Thymus (tissue), 11 donors: ENCODE results near the gene JUND. TPM values are rescaled to one million over a fixed set of nuclear protein-coding genes. Genes with fewer than 3 reads are reported as not detected.

ENCODE experiments used
- DNase-seq, 9 donors: peaks; one replicate each; pipeline ENCODE4 v3.0.0-alpha.2; 2013; ENCODE audit warnings: low spot score in 9 of 9, low read depth in 6 of 9, missing footprints in 1 of 9
- H3K27ac ChIP-seq, 2 donors: one replicate each; pipeline ENCODE4 v1.5.1; 2013; ENCODE audit warnings: control low read depth in 1 of 2, low read depth in 1 of 2, low read length in 1 of 2, mild to moderate bottlenecking in 1 of 2, moderate library complexity in 1 of 2
- H3K27me3 ChIP-seq, 2 donors: one replicate each; pipeline ENCODE4 v1.5.1; 2013; ENCODE audit warnings: low read length in 1 of 2; ENCODE audit not compliant: control insufficient read depth in 2 of 2, insufficient read depth in 1 of 2
- H3K36me3 ChIP-seq, 2 donors: one replicate each; pipeline ENCODE4 v1.5.1; 2013; ENCODE audit warnings: low read length in 1 of 2, mild to moderate bottlenecking in 1 of 2, moderate library complexity in 1 of 2; ENCODE audit not compliant: control insufficient read depth in 2 of 2, insufficient read depth in 2 of 2
- H3K4me1 ChIP-seq, 2 donors: one replicate each; pipeline ENCODE4 v1.5.1; 2013; ENCODE audit warnings: low read length in 2 of 2; ENCODE audit not compliant: control insufficient read depth in 2 of 2, insufficient read depth in 2 of 2
- H3K4me3 ChIP-seq, 2 donors: one replicate each; pipeline ENCODE4 v1.5.1; 2013; ENCODE audit warnings: low read length in 2 of 2, control low read depth in 1 of 2, mild to moderate bottlenecking in 1 of 2
- H3K9me3 ChIP-seq, 2 donors: one replicate each; pipeline ENCODE4 v1.5.1; 2013; ENCODE audit warnings: low read length in 1 of 2, mild to moderate bottlenecking in 1 of 2; ENCODE audit not compliant: control insufficient read depth in 2 of 2, insufficient read depth in 1 of 2
- WGBS: extraction: QIAGEN DNeasy Blood & Tissue Kit; methylation state at CpG from one replicate; pipeline ENCODE4 v1.1.7; 2013; 5-methylcytosine and 5-hydroxymethylcytosine counted together
- polyA plus RNA-seq: library from polyadenylated mRNA; stranded (reverse); fragments of 200-250 nt; gene quantifications from one replicate; pipeline ENCODE4 v1.2.3, GENCODE V29; 2013
- total RNA-seq: library from RNA; stranded (reverse); fragments of 120-200 nt; gene quantifications from one replicate; pipeline ENCODE4 v1.2.4, GENCODE V29; 2013
- donor health status: healthy.

JUND gene
- total and polyA plus RNA-seq, 2 donors = 65.8 to 88.3 TPM

DNA sequence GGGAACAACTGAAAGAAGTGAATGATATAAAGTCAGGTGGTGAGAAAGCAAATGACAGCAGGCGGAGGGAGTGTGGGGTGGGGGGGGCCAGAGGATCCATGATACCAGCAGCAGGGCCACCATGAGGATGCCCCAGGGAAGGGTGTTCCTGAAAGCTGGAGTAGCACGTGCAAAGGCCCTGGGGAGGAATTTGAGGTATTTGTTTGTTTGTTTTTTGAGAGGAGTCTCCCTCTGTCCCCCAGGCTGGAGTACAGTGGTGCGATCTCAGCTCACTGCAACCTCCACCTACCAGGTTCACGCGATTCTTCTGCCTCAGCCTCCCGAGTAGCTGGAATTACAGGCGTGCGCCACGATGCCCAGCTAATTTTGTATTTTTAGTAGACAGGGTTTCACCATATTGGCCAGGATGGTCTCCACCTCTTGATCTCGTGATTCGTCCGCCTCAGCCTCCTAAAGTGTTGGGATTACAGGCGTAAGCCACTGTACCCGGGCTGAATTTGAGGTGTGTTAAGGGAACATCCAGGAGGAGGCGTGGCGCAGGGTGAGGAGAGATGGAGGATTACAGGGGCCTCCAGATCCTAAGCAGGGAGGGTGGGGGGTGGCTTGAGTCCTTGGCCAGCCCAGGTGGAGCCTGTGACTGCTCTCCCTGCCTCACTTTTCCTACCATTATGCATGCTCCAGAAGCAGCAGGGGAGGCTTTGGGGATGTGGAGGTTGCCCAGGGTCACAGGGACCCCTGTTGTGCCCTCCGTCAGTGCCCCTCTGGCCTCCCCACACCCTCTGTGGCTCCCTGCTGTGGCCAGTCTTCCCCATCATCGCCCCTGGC is 12.4 kb upstream of the JUND start:
- Histone ChIP-seq H3K27ac (peak overlapping the region in 1 of 2 donors; percentile 68), H3K27me3 (peaks cover 0 to 21% of the 10 kb centered on the region in 2 donors), H3K36me3 (no peaks in the 10 kb centered on the region), H3K9me3 (peaks cover 0 to 3% of the 10 kb centered on the region in 2 donors), H3K4me3 (no peak overlapping the region), H3K4me1 (peaks cover 11 to 56% of the 10 kb centered on the region in 2 donors)
- DNase-seq = no peak
- 91% methylated on average over 18 of the region's 18 CpGs for WGBS

DNA sequence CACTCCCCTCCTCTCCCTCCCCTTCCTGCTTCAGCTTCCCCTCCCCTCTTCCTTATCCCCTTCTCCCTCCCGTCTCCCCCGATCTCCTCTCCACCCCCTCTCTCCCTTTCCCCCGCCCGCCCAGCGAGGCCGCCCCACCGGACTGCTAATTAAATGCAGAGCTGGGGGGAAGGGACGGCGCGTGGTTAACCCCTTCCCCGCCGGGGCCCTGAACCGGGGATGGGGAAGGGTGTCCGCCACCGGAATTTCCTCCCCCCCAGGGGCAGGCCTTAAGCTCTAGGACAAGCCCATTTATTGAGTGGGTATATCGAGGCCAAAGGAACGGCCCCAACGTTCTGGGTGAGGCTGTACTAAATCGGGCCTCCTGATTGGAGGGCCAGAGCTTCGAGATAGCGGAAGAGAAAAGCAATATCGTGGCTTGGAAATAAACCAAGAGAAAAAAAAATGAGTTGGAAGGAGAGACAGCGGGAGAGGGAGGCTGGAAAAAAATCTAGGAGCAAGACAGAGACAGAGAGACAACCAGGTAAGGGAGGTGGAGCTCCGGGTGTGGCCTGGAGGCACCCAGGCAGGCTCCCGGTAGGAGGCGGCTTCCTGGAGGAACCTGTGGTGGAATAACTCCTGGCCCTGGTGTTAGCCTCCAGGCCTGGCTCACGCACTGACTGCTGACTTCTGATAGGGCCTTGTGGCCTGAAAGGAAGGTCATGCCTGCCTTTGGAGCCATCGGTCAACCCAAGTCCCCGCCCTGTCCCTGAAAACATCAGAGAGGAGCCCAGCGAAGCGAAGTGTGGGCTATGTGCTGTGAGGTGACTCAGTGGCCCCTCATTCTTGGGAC is 11.6 kb upstream of the JUND start:
- 27% methylated on average over 31 of the region's 31 CpGs for whole genome bisulfite sequencing
- H3K36me3 ChIP-seq = no peaks in the 10 kb centered on the region
- peak overlapping the region; percentile 86 to 87 for H3K4me3 ChIP-seq
- DNase-seq = peak in 1 of 9 donors; percentile 8
- peak overlapping the region; percentile 91 to 99 for H3K27ac ChIP-seq
- peaks cover 0 to 2% of the 10 kb centered on the region in 2 donors for H3K9me3 ChIP-seq
- H3K27me3 ChIP-seq = peaks cover 0 to 21% of the 10 kb centered on the region in 2 donors
- peaks cover 11 to 62% of the 10 kb centered on the region in 2 donors for H3K4me1 ChIP-seq

DNA sequence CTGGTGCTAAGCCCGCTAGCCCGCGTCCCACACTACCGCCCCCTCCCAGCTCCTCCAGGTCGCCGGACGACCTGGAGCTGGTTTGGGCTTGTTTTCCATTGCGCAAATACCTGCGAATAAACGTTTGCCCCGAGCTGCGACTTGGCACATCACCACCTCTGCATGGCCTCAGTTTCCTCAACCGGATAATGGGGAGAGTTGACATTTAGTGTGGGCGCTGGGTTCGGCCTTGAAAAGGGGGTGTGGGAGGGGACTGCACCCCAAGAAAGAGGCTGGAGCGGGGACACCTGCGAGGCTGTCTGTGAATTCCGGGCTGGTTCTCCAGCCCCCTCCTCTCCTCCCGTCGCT is 11.0 kb upstream of the JUND start:
- peak in 2 of 9 donors; percentile 27 to 53 for DNase-seq
- peak overlapping the region; percentile 86 to 87 for H3K4me3 ChIP-seq
- peaks cover 11 to 65% of the 10 kb centered on the region in 2 donors for H3K4me1 ChIP-seq
- WGBS = under 1% methylated on average over 20 of the region's 20 CpGs
- H3K36me3 ChIP-seq = no peaks in the 10 kb centered on the region
- peak overlapping the region; percentile 91 to 99 for H3K27ac ChIP-seq
- no peaks in the 10 kb centered on the region for H3K9me3 ChIP-seq
- peaks cover 0 to 21% of the 10 kb centered on the region in 2 donors for H3K27me3 ChIP-seq

DNA sequence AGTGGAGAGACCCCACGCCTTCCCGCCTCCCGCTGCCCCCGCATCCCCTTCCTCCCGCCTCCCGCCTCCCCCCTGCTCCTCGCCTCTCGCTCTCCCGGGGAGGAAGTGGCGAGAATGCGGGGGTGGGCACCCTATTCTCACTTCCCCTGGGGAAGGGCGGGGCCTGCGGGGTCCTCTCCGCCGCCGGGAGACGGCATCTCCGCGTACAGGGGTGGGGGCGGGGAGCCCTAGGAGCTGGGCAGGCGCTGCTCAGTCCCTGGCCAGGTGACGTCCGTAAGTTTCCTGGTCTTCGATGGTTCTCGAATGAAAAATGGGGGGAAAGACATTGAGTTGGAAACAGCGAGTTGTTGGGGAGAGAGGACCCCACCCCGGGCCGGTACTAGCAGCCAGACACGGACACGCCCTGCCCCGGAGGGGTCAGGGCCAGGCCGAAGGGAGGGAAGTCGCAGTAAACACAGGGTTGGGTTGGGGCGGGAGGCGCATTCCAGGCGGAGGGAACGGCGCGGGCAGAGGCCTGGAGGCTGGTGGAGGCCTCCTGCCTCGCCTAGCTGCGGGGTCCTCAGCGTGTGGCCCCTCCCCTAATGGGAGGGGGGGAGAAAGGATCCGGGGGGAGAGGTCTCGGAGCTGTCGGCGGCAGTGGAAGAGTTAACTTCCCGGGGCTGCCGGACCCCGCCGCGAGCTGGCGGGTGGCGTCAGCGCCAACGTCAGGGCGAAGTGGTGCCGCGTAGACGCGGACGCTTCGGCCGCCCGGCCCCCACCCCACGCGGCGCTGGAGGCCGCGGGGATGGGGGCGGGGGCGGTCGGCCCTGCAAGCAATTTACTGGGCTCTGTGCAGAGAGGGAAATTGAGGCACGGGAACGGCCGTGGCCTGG is 10.4 kb upstream of the JUND start:
- Histone ChIP-seq H3K9me3 (peaks cover 0 to 4% of the 10 kb centered on the region in 2 donors), H3K4me1 (peaks cover 11 to 65% of the 10 kb centered on the region in 2 donors), H3K27ac (peak overlapping the region; percentile 91 to 99), H3K36me3 (no peaks in the 10 kb centered on the region), H3K27me3 (peaks cover 0 to 21% of the 10 kb centered on the region in 2 donors), H3K4me3 (peak overlapping the region; percentile 86 to 87)
- peak in 5 of 9 donors; percentile 64 to 93 (median 86) for DNase-seq
- under 1% methylated on average over 75 of the region's 75 CpGs for WGBS

DNA sequence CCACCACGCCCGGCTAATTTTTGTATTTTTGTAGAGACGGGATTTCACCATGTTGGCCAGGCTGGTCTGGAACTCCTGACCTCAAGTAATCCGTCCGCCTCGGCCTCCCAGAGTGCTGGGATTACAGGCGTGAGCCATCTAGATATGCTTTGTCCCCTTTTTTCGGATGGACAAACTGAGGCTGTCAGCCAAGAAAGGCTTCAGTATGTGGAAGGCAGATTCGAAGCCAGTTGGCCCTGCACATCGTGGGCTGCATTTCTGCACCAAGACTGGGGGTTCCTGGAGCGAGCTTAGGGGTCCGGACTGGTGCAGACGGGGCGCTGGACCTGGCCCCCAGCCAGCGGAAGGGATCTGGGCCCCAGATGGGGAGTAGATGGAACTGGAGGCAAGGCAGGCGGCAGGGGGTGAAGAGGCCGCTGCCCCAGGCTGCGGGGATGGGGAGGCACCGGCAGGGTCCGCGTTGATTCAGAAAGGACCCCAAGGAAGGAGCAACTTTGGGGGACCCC is 9.7 kb upstream of the JUND start:
- peak overlapping the region; percentile 86 to 87 for H3K4me3 ChIP-seq
- H3K9me3 ChIP-seq = peaks cover 0 to 4% of the 10 kb centered on the region in 2 donors
- H3K27ac ChIP-seq = peak overlapping the region; percentile 77 to 91
- H3K27me3 ChIP-seq = peaks cover 0 to 21% of the 10 kb centered on the region in 2 donors
- WGBS = 41% methylated on average over 21 of the region's 21 CpGs
- peaks cover 11 to 70% of the 10 kb centered on the region in 2 donors for H3K4me1 ChIP-seq
- no peaks in the 10 kb centered on the region for H3K36me3 ChIP-seq
- DNase-seq = peak in 1 of 9 donors; percentile 53

DNA sequence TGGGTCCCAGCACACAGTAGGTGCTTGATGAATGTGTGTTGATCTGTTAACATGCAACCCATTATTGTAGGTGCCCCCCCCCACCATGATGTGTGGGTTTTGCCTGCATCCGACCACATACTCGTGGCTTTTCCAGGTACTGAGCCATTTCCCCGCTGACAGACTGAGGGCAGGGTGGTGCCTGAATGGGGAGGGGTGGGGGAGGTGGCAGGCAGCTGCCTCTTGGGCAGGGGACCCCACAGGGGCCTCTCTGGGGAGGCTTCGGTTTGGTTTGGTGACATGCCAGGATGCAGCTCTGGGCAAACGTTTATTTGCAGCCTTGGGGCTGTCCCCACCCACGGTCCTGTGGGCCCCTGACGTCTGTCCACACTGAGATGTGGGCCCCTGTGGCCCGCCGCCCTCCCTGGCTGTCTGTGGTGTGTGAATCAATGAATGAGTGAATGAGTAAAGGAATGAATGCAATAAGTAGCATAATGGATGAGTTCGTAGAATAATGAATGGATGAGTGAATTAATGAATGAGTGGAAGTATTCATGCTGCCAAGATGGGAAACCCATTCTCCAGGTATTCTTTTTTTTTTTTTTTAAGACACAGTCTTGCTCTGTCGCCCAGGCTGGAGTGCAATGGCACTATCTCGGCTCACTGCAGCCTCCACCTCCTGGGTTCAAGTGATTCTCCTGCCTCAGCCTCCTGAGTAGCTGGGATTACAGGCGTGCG is 9.0 kb upstream of the JUND start:
- DNase-seq = peak in 3 of 9 donors; percentile 57 to 79 (median 65)
- peaks cover 0 to 4% of the 10 kb centered on the region in 2 donors for H3K9me3 ChIP-seq
- no peaks in the 10 kb centered on the region for H3K36me3 ChIP-seq
- peaks cover 11 to 73% of the 10 kb centered on the region in 2 donors for H3K4me1 ChIP-seq
- H3K4me3 ChIP-seq = no peak overlapping the region
- WGBS = 31% methylated on average over 14 of the region's 14 CpGs
- H3K27me3 ChIP-seq = peaks cover 0 to 21% of the 10 kb centered on the region in 2 donors
- peak overlapping the region; percentile 44 to 71 for H3K27ac ChIP-seq

DNA sequence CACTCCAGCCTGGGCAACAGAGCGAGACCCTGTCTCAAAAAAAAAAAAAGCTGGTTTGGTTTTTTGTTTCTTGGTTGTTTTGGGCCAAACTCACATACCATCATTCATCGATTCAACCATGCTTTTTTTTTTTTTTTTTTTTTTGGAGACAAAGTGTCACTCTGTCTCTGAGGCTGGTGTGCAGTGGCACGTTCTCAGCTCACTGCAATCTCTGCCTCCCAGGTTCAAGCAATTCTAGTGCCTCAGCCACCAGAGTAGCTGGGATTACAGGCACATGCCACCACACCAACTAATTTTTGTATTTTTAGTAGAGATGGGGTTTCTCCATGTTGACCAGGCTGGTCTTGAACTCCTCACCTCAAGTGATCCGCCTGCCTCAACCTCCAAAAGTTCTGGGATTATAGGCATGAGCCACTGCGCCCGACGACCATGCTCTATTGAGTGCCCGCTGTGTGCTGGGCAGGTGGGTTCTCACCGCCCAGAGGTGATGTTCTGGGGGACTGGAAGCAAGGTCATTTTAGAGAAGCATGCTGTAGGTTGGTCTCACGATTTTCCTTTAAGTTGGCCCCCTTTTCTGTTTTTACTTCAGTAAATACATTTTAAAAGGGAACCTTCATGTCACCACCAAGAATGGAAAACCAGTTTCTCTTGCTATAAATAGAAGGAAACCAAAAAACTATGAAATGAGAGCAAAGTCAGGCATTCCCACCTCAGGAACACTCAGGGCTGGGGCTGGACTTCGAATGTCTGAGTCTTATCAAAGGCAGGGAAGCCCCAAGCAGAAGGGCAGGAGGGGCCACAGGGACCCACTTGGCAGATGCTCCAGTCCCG is 8.3 kb upstream of the JUND start:
- WGBS = 54% methylated on average over 12 of the region's 12 CpGs
- no peak overlapping the region for H3K4me3 ChIP-seq
- peaks cover 0 to 4% of the 10 kb centered on the region in 2 donors for H3K9me3 ChIP-seq
- H3K36me3 ChIP-seq = no peaks in the 10 kb centered on the region
- DNase-seq = no peak
- H3K4me1 ChIP-seq = peaks cover 11 to 73% of the 10 kb centered on the region in 2 donors
- H3K27ac ChIP-seq = peak overlapping the region; percentile 44 to 71
- H3K27me3 ChIP-seq = peaks cover 0 to 21% of the 10 kb centered on the region in 2 donors
